Upper lobe of left lung (tissue), 6 donors: ENCODE measurements around the gene TMTC1. TPM values are rescaled to one million over a fixed set of nuclear protein-coding genes. Genes with fewer than 3 reads are reported as not detected.
A peak's percentile ranks its signal among the peaks of the same experiment; 100 is the strongest.

ENCODE experiments used
- ATAC-seq, 2 donors: fragments of 200-7000 bp; cut with Tn5 transposase; one replicate each; pipeline ENCODE4 v1.9.1; 2022; ENCODE audit warnings: mild to moderate bottlenecking in 2 of 2, moderate library complexity in 2 of 2; ENCODE audit not compliant: low FRiP score in 2 of 2
- DNase-seq, 2 donors: peaks; one replicate each; pipeline ENCODE4 v3.0.0-alpha.2; 2019 to 2020
- H3K27ac ChIP-seq, 4 donors: fragments of 200-600 bp; sonication (generic); one replicate each; pipeline ENCODE4 v1.5.1; 2016 to 2019
- H3K27me3 ChIP-seq, 4 donors: fragments of 200-600 bp; sonication (generic); one replicate each; pipeline ENCODE4 v1.5.1; 2017 to 2019
- H3K36me3 ChIP-seq, 4 donors: fragments of 200-600 bp; sonication (generic); one replicate each; pipeline ENCODE4 v1.5.1; 2016 to 2019
- H3K4me1 ChIP-seq, 4 donors: fragments of 200-600 bp; sonication (generic); one replicate each; pipeline ENCODE4 v1.5.1; 2018 to 2019
- H3K4me3 ChIP-seq, 4 donors: fragments of 200-600 bp; sonication (generic); one replicate each; pipeline ENCODE4 v1.5.1; 2017 to 2019; ENCODE audit warnings: mild to moderate bottlenecking in 2 of 4, moderate library complexity in 1 of 4
- H3K9me3 ChIP-seq, 4 donors: fragments of 200-600 bp; sonication (generic); one replicate each; pipeline ENCODE4 v1.5.1; 2018 to 2019
- CTCF ChIP-seq, 6 experiments: fragments of 450-650 bp in 4 of 6; fragments of 200-600 bp in 2 of 6; sonication (generic) in 2 of 6; IDR thresholded peaks; one replicate each; pipeline ENCODE4 v1.5.1; 2016 to 2019; ENCODE audit warnings: antibody characterized with exemption in 6 of 6
- EP300 ChIP-seq, 4 donors: sonication (generic); formaldehyde crosslinking; IDR thresholded peaks; one replicate each; pipeline ENCODE4 v1.5.1; 2017; ENCODE audit warnings: antibody characterized with exemption in 4 of 4, control low read depth in 2 of 4
- POLR2A ChIP-seq, 4 donors: fragments of 450-650 bp; IDR thresholded peaks; one replicate each; pipeline ENCODE4 v1.5.1; 2016 to 2017; ENCODE audit warnings: antibody characterized with exemption in 4 of 4, mild to moderate bottlenecking in 2 of 4
- POLR2AphosphoS5 ChIP-seq, 2 donors: sonication (generic); formaldehyde crosslinking; IDR thresholded peaks; one replicate each; pipeline ENCODE4 v1.5.1; 2017; ENCODE audit warnings: antibody characterized with exemption in 2 of 2
- WGBS, 2 donors: methylation state at CpG; one replicate each; pipeline ENCODE4 v1.1.5; 2017 to 2018; 5-methylcytosine and 5-hydroxymethylcytosine counted together
- total RNA-seq, 6 donors: library from RNA; depleted of rRNA in 4 of 6; stranded (reverse); fragments of >200 nt in 4 of 6; gene quantifications; one replicate each; pipeline versions ENCODE4 v1.1.0 to v1.2.1, GENCODE V29; 2016 to 2021
- donor health status: DM: no; HTN: no; CAD: no; lungs with moderate emphysema.
- donor health status: DM: no; HTN: yes; CAD: no; lungs with severe emphysema.

The TMTC1 gene
- total RNA-seq, 6 donors from 2014 or later: 25.1 to 39.3 (median 29.7) TPM

- no peak overlapping the region for H3K4me3 ChIP-seq
- no peaks in the 10 kb centered on the region for H3K9me3 ChIP-seq
- H3K36me3 ChIP-seq: no peaks in the 10 kb centered on the region
- 79 to 80% methylated on average over 6 of the region's 6 CpGs for WGBS, 2 donors
- ATAC-seq: peak in 1 of 2 donors; percentile 58
- TF ChIP-seq POLR2A (IDR thresholded peaks at IDR 0.05) (no peak), CTCF (IDR thresholded peaks at IDR 0.05) (no peak), POLR2AphosphoS5 (IDR thresholded peaks at IDR 0.05) (no peak), EP300 (IDR thresholded peaks at IDR 0.05) (no peak)
- H3K27me3 ChIP-seq: no peaks in the 10 kb centered on the region
- no peak for DNase-seq
- no peak overlapping the region for H3K27ac ChIP-seq
- peaks cover 0 to 2% (median under 1%) of the 10 kb centered on the region in 4 donors for H3K4me1 ChIP-seq
Measured at GRCh38 chr12:29616664-29617406, 166.9 kb downstream of the TMTC1 start.

GRCh38 chr12:29614694-29615325 lies 168.9 kb downstream of the TMTC1 start:
- TF ChIP-seq POLR2AphosphoS5 (IDR thresholded peaks at IDR 0.05) (no peak), POLR2A (IDR thresholded peaks at IDR 0.05) (no peak), CTCF (IDR thresholded peaks at IDR 0.05) (no peak), EP300 (IDR thresholded peaks at IDR 0.05) (no peak)
- Histone ChIP-seq H3K4me3 (no peak overlapping the region), H3K27me3 (no peaks in the 10 kb centered on the region), H3K27ac (no peak overlapping the region), H3K4me1 (peaks cover 0 to 6% (median 2%) of the 10 kb centered on the region in 4 donors), H3K9me3 (no peaks in the 10 kb centered on the region), H3K36me3 (no peaks in the 10 kb centered on the region)
- WGBS, 2 donors: 81 to 88% methylated on average over 2 of the region's 2 CpGs
- no peak for ATAC-seq
- DNase-seq: no peak

- DNase-seq: no peak
- TF ChIP-seq EP300 (IDR thresholded peaks at IDR 0.05): no peak
- TF ChIP-seq POLR2A (IDR thresholded peaks at IDR 0.05): no peak
- no peak for TF ChIP-seq CTCF (IDR thresholded peaks at IDR 0.05)
- no peak for TF ChIP-seq POLR2AphosphoS5 (IDR thresholded peaks at IDR 0.05)
- H3K27me3 ChIP-seq: no peaks in the 10 kb centered on the region
- H3K4me1 ChIP-seq: peaks cover 0 to 6% (median 2%) of the 10 kb centered on the region in 4 donors
- no peak overlapping the region for H3K4me3 ChIP-seq
- no peak for ATAC-seq
- H3K27ac ChIP-seq: no peak overlapping the region
- H3K36me3 ChIP-seq: no peaks in the 10 kb centered on the region
- H3K9me3 ChIP-seq: no peaks in the 10 kb centered on the region
Measured at GRCh38 chr12:29612912-29613311, 170.8 kb downstream of the TMTC1 start.

- DNase-seq (no peak), ATAC-seq (peak in 1 of 2 donors; percentile 40)
- TF ChIP-seq CTCF (IDR thresholded peaks at IDR 0.05) (no peak), POLR2AphosphoS5 (IDR thresholded peaks at IDR 0.05) (no peak), POLR2A (IDR thresholded peaks at IDR 0.05) (no peak), EP300 (IDR thresholded peaks at IDR 0.05) (no peak)
- 52 to 54% methylated on average over 3 of the region's 3 CpGs for WGBS, 2 donors
- Histone ChIP-seq H3K27me3 (no peaks in the 10 kb centered on the region), H3K4me3 (no peak overlapping the region), H3K9me3 (no peaks in the 10 kb centered on the region), H3K4me1 (peaks cover 0 to 6% (median 2%) of the 10 kb centered on the region in 4 donors), H3K27ac (no peak overlapping the region), H3K36me3 (no peaks in the 10 kb centered on the region)
Measured at GRCh38 chr12:29611906-29612305, 171.8 kb downstream of the TMTC1 start.
